T-helper 2 cell treated with Interferon-gamma antibody and Interleukin-4, amounts not matched to agents 5 μg/mL and 100 μg/mL, for 36 hours (primary cell): ENCODE measurements around the gene DERL3.
A peak's percentile ranks its signal among the peaks of the same experiment; 100 is the strongest.
"Not testable (repeated sequence)": the region's sequence is repeated elsewhere in the genome, so short reads cannot be mapped to it uniquely, and the experiment has no call there.

Experiments
- DNase-seq: peaks from one replicate; pipeline ENCODE4 v3.0.0; 2021; ENCODE audit warnings: low spot score
- H3K27ac Mint-ChIP-seq: one replicate; pipeline ENCODE4 v1.8.0; 2021; ENCODE audit warnings: mild to moderate bottlenecking, mixed read lengths
- H3K27me3 Mint-ChIP-seq: one replicate; pipeline ENCODE4 v1.8.0; 2021; ENCODE audit warnings: low read depth, mixed read lengths
- H3K36me3 Mint-ChIP-seq: one replicate; pipeline ENCODE4 v1.8.0; 2021; ENCODE audit warnings: low read depth, mixed read lengths
- H3K4me1 Mint-ChIP-seq: one replicate; pipeline ENCODE4 v1.8.0; 2021; ENCODE audit warnings: low read depth, mixed read lengths
- H3K4me3 Mint-ChIP-seq: one replicate; pipeline ENCODE4 v1.8.0; 2022; ENCODE audit warnings: mild to moderate bottlenecking, moderate library complexity, mixed read lengths
- H3K9me3 Mint-ChIP-seq: one replicate; pipeline ENCODE4 v1.8.0; 2021; ENCODE audit warnings: mixed read lengths

The DERL3 gene

GRCh38 chr22:23838681-23839468, at the start of gene DERL3:
Gene DERL3 (minus strand): TSS chr22:23839006. CDS start chr22:23838987, 19 bp downstream.
- Mint-ChIP-seq H3K27me3 (no peaks in the 10 kb centered on the region), H3K27ac (peak within 1 kb of the TSS; percentile 93), H3K4me3 (peak within 1 kb of the TSS; percentile 96), H3K4me1 (peaks cover 18% of the 10 kb centered on the region), H3K36me3 (peaks cover 8% of the 10 kb centered on the region), H3K9me3 (no peaks in the 10 kb centered on the region)
- DNase-seq: peak; percentile 99

- H3K36me3 Mint-ChIP-seq: no peaks in the 10 kb centered on the region
- no peaks in the 10 kb centered on the region for H3K4me1 Mint-ChIP-seq
- H3K4me3 Mint-ChIP-seq: no peak overlapping the region
- no peaks in the 10 kb centered on the region for H3K9me3 Mint-ChIP-seq
- no peak overlapping the region for H3K27ac Mint-ChIP-seq
- no peak for DNase-seq
- H3K27me3 Mint-ChIP-seq: no peaks in the 10 kb centered on the region
Observed at GRCh38 chr22:23884140-23884539, 45.3 kb upstream of the DERL3 start.

- Mint-ChIP-seq H3K36me3 (no peaks in the 10 kb centered on the region), H3K27me3 (no peaks in the 10 kb centered on the region), H3K9me3 (no peaks in the 10 kb centered on the region), H3K27ac (no peak overlapping the region), H3K4me3 (no peak overlapping the region), H3K4me1 (no peaks in the 10 kb centered on the region)
- no peak for DNase-seq
Observed at GRCh38 chr22:23883658-23884057, 44.9 kb upstream of the DERL3 start.

- Mint-ChIP-seq H3K27ac (no peak overlapping the region), H3K4me1 (no peaks in the 10 kb centered on the region), H3K4me3 (no peak overlapping the region), H3K9me3 (no peaks in the 10 kb centered on the region), H3K36me3 (no peaks in the 10 kb centered on the region), H3K27me3 (no peaks in the 10 kb centered on the region)
- DNase-seq: no peak
Observed at GRCh38 chr22:23882370-23882769, 43.6 kb upstream of the DERL3 start.

GRCh38 chr22:23878219-23878618, 39.4 kb upstream of the DERL3 start:
- H3K4me3 Mint-ChIP-seq: no peak overlapping the region
- no peaks in the 10 kb centered on the region for H3K9me3 Mint-ChIP-seq
- no peaks in the 10 kb centered on the region for H3K27me3 Mint-ChIP-seq
- no peaks in the 10 kb centered on the region for H3K4me1 Mint-ChIP-seq
- H3K36me3 Mint-ChIP-seq: no peaks in the 10 kb centered on the region
- no peak overlapping the region for H3K27ac Mint-ChIP-seq
- DNase-seq: no peak

GRCh38 chr22:23877566-23877965, 38.8 kb upstream of the DERL3 start:
- Mint-ChIP-seq H3K27ac (no peak overlapping the region), H3K27me3 (no peaks in the 10 kb centered on the region), H3K4me1 (no peaks in the 10 kb centered on the region), H3K4me3 (no peak overlapping the region), H3K36me3 (no peaks in the 10 kb centered on the region), H3K9me3 (no peaks in the 10 kb centered on the region)
- DNase-seq: no peak

GRCh38 chr22:23875801-23876200, 37.0 kb upstream of the DERL3 start:
- no peak overlapping the region for H3K4me3 Mint-ChIP-seq
- no peaks in the 10 kb centered on the region for H3K4me1 Mint-ChIP-seq
- no peak overlapping the region for H3K27ac Mint-ChIP-seq
- DNase-seq: no peak
- no peaks in the 10 kb centered on the region for H3K36me3 Mint-ChIP-seq
- H3K9me3 Mint-ChIP-seq: no peaks in the 10 kb centered on the region
- H3K27me3 Mint-ChIP-seq: no peaks in the 10 kb centered on the region

GRCh38 chr22:23874871-23875270, 36.1 kb upstream of the DERL3 start:
- no peak for DNase-seq
- H3K27me3 Mint-ChIP-seq: no peaks in the 10 kb centered on the region
- no peaks in the 10 kb centered on the region for H3K36me3 Mint-ChIP-seq

GRCh38 chr22:23868580-23868979, 29.8 kb upstream of the DERL3 start:
- no peaks in the 10 kb centered on the region for H3K4me1 Mint-ChIP-seq
- no peaks in the 10 kb centered on the region for H3K9me3 Mint-ChIP-seq
- H3K36me3 Mint-ChIP-seq: no peaks in the 10 kb centered on the region
- no peak for DNase-seq
- H3K4me3 Mint-ChIP-seq: no peak overlapping the region
- no peaks in the 10 kb centered on the region for H3K27me3 Mint-ChIP-seq
- H3K27ac Mint-ChIP-seq: no peak overlapping the region

More at GRCh38 chr22:23874871-23875270, 36.1 kb upstream of the DERL3 start:
- Mint-ChIP-seq H3K4me3 (no peak overlapping the region), H3K4me1 (no peaks in the 10 kb centered on the region), H3K27ac (no peak overlapping the region), H3K9me3 (no peaks in the 10 kb centered on the region)

- not testable (repeated sequence) for H3K4me3 Mint-ChIP-seq, H3K4me1 Mint-ChIP-seq, H3K9me3 Mint-ChIP-seq, DNase-seq, H3K27ac Mint-ChIP-seq, H3K36me3 Mint-ChIP-seq, H3K27me3 Mint-ChIP-seq
Observed at GRCh38 chr22:23864499-23865154, 25.8 kb upstream of the DERL3 start.

- Mint-ChIP-seq H3K27me3 (peaks cover 3% of the 10 kb centered on the region), H3K9me3 (no peaks in the 10 kb centered on the region)
- peak; percentile 36 for DNase-seq
Observed at GRCh38 chr22:23862103-23862502, 23.3 kb upstream of the DERL3 start.

GRCh38 chr22:23860187-23860586, 21.4 kb upstream of the DERL3 start:
- H3K4me1 Mint-ChIP-seq: peaks cover 17% of the 10 kb centered on the region
- H3K27me3 Mint-ChIP-seq, H3K9me3 Mint-ChIP-seq, DNase-seq, H3K36me3 Mint-ChIP-seq, H3K27ac Mint-ChIP-seq, H3K4me3 Mint-ChIP-seq: not testable (repeated sequence)

More at GRCh38 chr22:23862103-23862502, 23.3 kb upstream of the DERL3 start:
- Mint-ChIP-seq H3K4me3 (no peak overlapping the region), H3K36me3 (no peaks in the 10 kb centered on the region), H3K4me1 (peaks cover 17% of the 10 kb centered on the region), H3K27ac (no peak overlapping the region)

- no peaks in the 10 kb centered on the region for H3K36me3 Mint-ChIP-seq
- H3K4me1 Mint-ChIP-seq: peaks cover 17% of the 10 kb centered on the region
- no peak for DNase-seq
- H3K27me3 Mint-ChIP-seq: peaks cover 7% of the 10 kb centered on the region
- no peak overlapping the region for H3K27ac Mint-ChIP-seq
- peak overlapping the region; percentile 92 for H3K4me3 Mint-ChIP-seq
- H3K9me3 Mint-ChIP-seq: no peaks in the 10 kb centered on the region
Observed at GRCh38 chr22:23859201-23859600, 20.4 kb upstream of the DERL3 start.

- H3K9me3 Mint-ChIP-seq: no peaks in the 10 kb centered on the region
- no peaks in the 10 kb centered on the region for H3K36me3 Mint-ChIP-seq
- peak overlapping the region; percentile 92 for H3K4me3 Mint-ChIP-seq
- H3K27me3 Mint-ChIP-seq: peaks cover 7% of the 10 kb centered on the region
- peak overlapping the region; percentile 75 for H3K27ac Mint-ChIP-seq
- H3K4me1 Mint-ChIP-seq: peaks cover 17% of the 10 kb centered on the region
- DNase-seq: no peak
Observed at GRCh38 chr22:23858484-23858815, 19.6 kb upstream of the DERL3 start.
